Stomach smooth muscle (tissue), 2 donors: ENCODE data around the gene RAPGEF1.

Experiments
- H3K27ac ChIP-seq: one replicate; pipeline ENCODE4 v1.7.0; 2013; ENCODE audit warnings: mild to moderate bottlenecking, low read length, inconsistent platforms
- H3K27me3 ChIP-seq, 2 donors: one replicate each; pipeline ENCODE4 v1.7.0; 2013; ENCODE audit warnings: low read length in 2 of 2; ENCODE audit not compliant: insufficient read depth in 2 of 2, control insufficient read depth in 1 of 2
- H3K36me3 ChIP-seq, 2 donors: one replicate each; pipeline ENCODE4 v1.7.0; 2013; ENCODE audit warnings: low read length in 2 of 2; ENCODE audit not compliant: control insufficient read depth in 2 of 2, insufficient read depth in 2 of 2
- H3K4me1 ChIP-seq: one replicate; pipeline ENCODE4 v1.7.0; 2013; ENCODE audit warnings: low read length; ENCODE audit not compliant: control insufficient read depth, insufficient read depth
- H3K4me3 ChIP-seq, 2 donors: one replicate each; pipeline ENCODE4 v1.7.0; 2013; ENCODE audit warnings: low read length in 2 of 2
- H3K9ac ChIP-seq, 2 donors: one replicate each; pipeline ENCODE4 v1.7.0; 2013; ENCODE audit warnings: low read length in 2 of 2, mild to moderate bottlenecking in 1 of 2
- H3K9me3 ChIP-seq, 2 donors: one replicate each; pipeline ENCODE4 v1.7.0; 2013; ENCODE audit warnings: low read length in 2 of 2; ENCODE audit not compliant: control insufficient read depth in 2 of 2
- donor health status: healthy.
- donor health status: Pancreatic carcinoma.

The RAPGEF1 gene

DNA sequence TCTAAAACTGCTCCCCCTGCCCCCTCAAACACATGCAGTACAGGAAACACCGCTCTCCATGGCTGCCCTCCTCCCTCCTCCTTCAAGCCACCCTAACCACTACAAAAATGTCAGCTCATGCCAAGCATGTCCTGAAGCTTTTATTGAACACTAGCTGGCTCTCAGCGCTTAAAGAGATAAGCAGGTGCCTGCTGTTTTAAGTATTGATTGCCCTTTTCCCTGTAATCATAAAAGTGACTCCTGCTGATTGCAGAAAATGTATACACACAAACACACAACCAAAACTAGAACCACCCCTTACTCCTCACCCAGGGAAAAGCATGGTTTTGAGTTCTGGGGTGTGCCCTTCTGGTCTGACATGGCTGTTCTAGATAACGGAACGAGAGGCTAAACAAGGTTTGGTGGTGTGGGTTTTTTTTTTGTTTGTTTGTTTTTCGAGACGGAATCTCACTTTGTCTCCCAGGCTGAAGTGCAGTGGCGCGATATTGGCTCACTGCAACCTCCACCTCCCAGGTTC is 205.1 kb downstream of the RAPGEF1 start:
- Histone ChIP-seq H3K27ac (no peak overlapping the region), H3K4me3 (no peak overlapping the region), H3K9me3 (no peaks in the 10 kb centered on the region), H3K27me3 (no peaks in the 10 kb centered on the region), H3K4me1 (peaks cover 12% of the 10 kb centered on the region), H3K9ac (no peak overlapping the region), H3K36me3 (peaks cover 0 to under 1% of the 10 kb centered on the region in 2 donors)

GRCh38 chr9:131530920-131531832 is 208.7 kb downstream of the RAPGEF1 start, which contains the start of gene UCK1:
TSS of gene UCK1 (minus strand) at chr9:131531263. CDS start at chr9:131531174, 89 bp downstream.
- Histone ChIP-seq H3K36me3 (peaks cover 21 to 25% of the 10 kb centered on the region in 2 donors), H3K4me3 (peak within 1 kb of the TSS; percentile 79 to 83), H3K4me1 (peaks cover 19% of the 10 kb centered on the region), H3K9me3 (no peaks in the 10 kb centered on the region), H3K27ac (peak within 1 kb of the TSS; percentile 55), H3K27me3 (no peaks in the 10 kb centered on the region), H3K9ac (peak within 1 kb of the TSS; percentile 81 to 82)

GRCh38 chr9:131530546-131530919 is 209.3 kb downstream of the RAPGEF1 start:
- H3K27ac ChIP-seq: peak overlapping the region; percentile 55

DNA sequence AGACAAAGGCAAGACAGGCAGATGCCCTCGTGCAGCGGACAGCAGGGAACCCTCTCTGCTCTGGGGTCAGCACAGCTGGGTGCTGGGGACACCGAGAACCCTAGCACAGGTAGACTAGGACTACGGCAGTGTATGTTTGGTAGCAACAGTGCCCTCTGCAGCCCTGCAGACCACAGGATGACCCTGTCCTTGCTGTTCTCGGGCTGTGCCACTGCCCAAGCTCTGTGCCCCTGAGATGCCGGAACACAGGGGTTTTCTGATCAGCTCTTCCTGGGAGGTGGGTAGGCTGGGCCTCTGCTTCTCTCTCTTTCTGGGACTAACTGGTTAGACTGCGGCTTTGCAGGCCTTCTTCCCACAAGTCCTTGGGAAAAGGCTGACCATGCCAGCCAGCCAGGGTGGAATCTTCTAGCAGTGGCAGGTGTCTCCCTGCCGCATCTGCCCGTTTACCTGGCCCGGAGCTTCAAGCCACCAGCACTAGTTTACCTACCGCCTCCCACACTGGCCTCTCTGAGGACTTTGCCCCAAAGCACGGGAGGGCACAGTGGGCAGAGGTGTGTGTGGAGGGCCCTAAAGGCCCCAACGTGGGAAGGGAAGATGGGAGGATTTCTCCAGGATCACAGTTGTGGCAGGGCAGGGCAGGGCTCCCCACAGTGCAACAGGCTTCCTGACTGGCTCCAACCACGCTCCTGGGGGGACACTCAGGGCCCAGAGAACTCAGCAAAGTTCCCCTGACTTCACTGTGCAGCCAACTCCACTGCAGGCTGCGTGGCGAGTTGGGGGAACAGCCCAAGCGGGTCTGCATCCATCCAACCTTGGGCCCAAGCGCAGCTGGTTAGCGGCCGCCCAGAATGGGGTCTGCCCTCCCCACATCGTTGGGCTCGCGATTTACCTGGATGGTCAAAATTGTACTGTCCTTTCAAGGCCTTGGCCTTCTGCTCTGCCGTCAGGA is 210.0 kb downstream of the RAPGEF1 start:
- Histone ChIP-seq H3K9ac (peak overlapping the region; percentile 81 to 82), H3K4me3 (peak overlapping the region; percentile 79 to 83), H3K27me3 (no peaks in the 10 kb centered on the region), H3K27ac (peak overlapping the region; percentile 11), H3K36me3 (peaks cover 27 to 33% of the 10 kb centered on the region in 2 donors), H3K4me1 (peaks cover 19% of the 10 kb centered on the region), H3K9me3 (no peaks in the 10 kb centered on the region)

More at GRCh38 chr9:131530546-131530919, 209.3 kb downstream of the RAPGEF1 start:
- Histone ChIP-seq H3K9ac (peak overlapping the region; percentile 81 to 82), H3K9me3 (no peaks in the 10 kb centered on the region), H3K36me3 (peaks cover 24 to 30% of the 10 kb centered on the region in 2 donors), H3K4me3 (peak overlapping the region; percentile 79 to 83), H3K27me3 (no peaks in the 10 kb centered on the region), H3K4me1 (peaks cover 19% of the 10 kb centered on the region)

GRCh38 chr9:131528886-131529505 is 210.9 kb downstream of the RAPGEF1 start:
- H3K27ac ChIP-seq: peak overlapping the region; percentile 11
- peaks cover 19% of the 10 kb centered on the region for H3K4me1 ChIP-seq
- no peak overlapping the region for H3K4me3 ChIP-seq
- no peaks in the 10 kb centered on the region for H3K27me3 ChIP-seq
- H3K9me3 ChIP-seq: no peaks in the 10 kb centered on the region
- no peak overlapping the region for H3K9ac ChIP-seq
- H3K36me3 ChIP-seq: peaks cover 34 to 41% of the 10 kb centered on the region in 2 donors

GRCh38 chr9:131528186-131528585 is 211.7 kb downstream of the RAPGEF1 start:
- no peaks in the 10 kb centered on the region for H3K27me3 ChIP-seq
- H3K36me3 ChIP-seq: peaks cover 39 to 44% of the 10 kb centered on the region in 2 donors
- no peaks in the 10 kb centered on the region for H3K9me3 ChIP-seq
- H3K9ac ChIP-seq: no peak overlapping the region
- H3K4me1 ChIP-seq: peaks cover 19% of the 10 kb centered on the region
- no peak overlapping the region for H3K27ac ChIP-seq
- no peak overlapping the region for H3K4me3 ChIP-seq
